Measurements from ENCODE around the gene AOPEP. TPM values are rescaled to one million over a fixed set of nuclear protein-coding genes. Genes with fewer than 3 reads are reported as not detected.

Gene AOPEP
- total and polyA plus RNA-seq, 2 donors (not counting 3 experiments of a cell fraction or from before 2014, with no cell fraction given): 20.2 to 41.6 TPM

DNA sequence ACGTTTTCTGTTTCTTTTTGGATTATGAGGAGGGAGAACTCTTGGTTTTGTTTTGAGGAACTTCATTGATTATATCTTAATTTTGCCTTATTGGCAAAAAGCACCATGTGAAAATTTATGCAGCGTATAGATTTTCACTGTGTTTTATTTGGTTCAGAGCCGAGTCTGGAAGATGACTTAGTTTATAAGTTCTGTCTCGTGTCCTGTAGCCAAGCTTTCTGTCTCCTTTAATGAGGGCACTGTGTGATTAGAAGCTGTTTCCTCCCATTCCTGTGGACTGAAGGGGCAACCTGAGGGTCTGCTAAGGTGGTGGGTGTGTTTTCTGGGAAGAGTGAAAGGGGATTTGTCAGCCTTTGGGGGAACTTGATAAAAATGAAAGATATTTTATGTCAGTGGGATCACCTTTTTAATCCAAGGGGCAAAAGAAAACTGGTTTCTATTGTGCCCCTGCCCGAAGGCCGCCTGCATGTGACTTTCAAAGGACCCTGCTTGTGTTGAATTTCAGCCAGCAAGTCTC is 328.9 kb downstream of the AOPEP start:
- Histone ChIP-seq H3K9ac (replicated peaks; ENCODE audit: extremely low read depth, insufficient read depth, low read length) (peak overlapping the region; percentile 52), H3K79me2 (ENCODE audit: control insufficient read depth, insufficient read depth, low read length) (peaks cover 27% of the 10 kb centered on the region), H3K9me3 (replicated peaks; ENCODE audit: control insufficient read depth, insufficient read depth, low read length) (no peaks in the 10 kb centered on the region), H3K4me2 (ENCODE audit: insufficient read depth, low read length) (peak overlapping the region; percentile 28), H3K36me3 (ENCODE audit: control insufficient read depth in 2 of 2, extremely low read depth in 1 of 2, insufficient read depth in 2 of 2, low read length in 2 of 2) (peaks cover 0 to 2% of the 10 kb centered on the region in 2 experiments), H3K9me1 (replicated peaks; ENCODE audit: control insufficient read depth, extremely low read depth, insufficient read depth, low read length) (no peaks in the 10 kb centered on the region), H3K27ac (ENCODE audit: insufficient read depth, low read depth, low read length) (peak overlapping the region; percentile 72), H4K20me1 (replicated peaks; ENCODE audit: control insufficient read depth, extremely low read depth, insufficient read depth, low read length) (peaks cover 3% of the 10 kb centered on the region), H3K4me1 (ENCODE audit: control insufficient read depth, extremely low read depth, insufficient read depth, low read length) (peaks cover 18% of the 10 kb centered on the region), H3K4me3 (replicated peaks in 1 of 3; ENCODE audit: insufficient read depth in 1 of 3, low read depth in 1 of 3, low read length in 3 of 3) (no peak overlapping the region), H3K27me3 (ENCODE audit: control insufficient read depth in 2 of 2, insufficient read depth in 2 of 2, low read length in 2 of 2) (no peaks in the 10 kb centered on the region), H2AFZ (ENCODE audit: low read depth, low read length) (no peak overlapping the region)
- TSS peak; percentile 19 for BruUV-seq (replicated peaks)
- ChIA-PET POLR2A (no interaction called here), CTCF (interaction anchor here (1.1 kb wide), 1 partner anchor 72 kb away, joined by 3 read pairs; no protein-coding TSS in a partner anchor)
- dilution Hi-C loops (cut with MboI; ENCODE audit: extremely low pct_ligation_motif_present, low sequenced_read_pairs): no loop called here
- FAIRE-seq: peak; percentile 47
- TF ChIP-seq POLR2A (IDR thresholded peaks at IDR 0.05; ENCODE audit: low read depth, low read length) (no peak), POLR2AphosphoS5 (IDR thresholded peaks at IDR 0.05; ENCODE audit: insufficient read depth, low read depth, low read length) (no peak), JUN (IDR thresholded peaks at IDR 0.05; ENCODE audit: borderline replicate concordance, insufficient read depth, insufficient read length, low read depth) (no peak), MYC (IDR thresholded peaks at IDR 0.05; ENCODE audit: low read depth, low read length) (no peak), FOS (IDR thresholded peaks at IDR 0.05; ENCODE audit: borderline replicate concordance, insufficient read depth, low read length) (no peak), GATA2 (IDR thresholded peaks at IDR 0.05; ENCODE audit: insufficient read depth, insufficient read length, low read depth, low read length) (no peak), EZH2 (IDR thresholded peaks at IDR 0.05; ENCODE audit: borderline replicate concordance, low read depth, low read length, severe bottlenecking) (no peak)
- TF ChIP-seq, protein P1, sequence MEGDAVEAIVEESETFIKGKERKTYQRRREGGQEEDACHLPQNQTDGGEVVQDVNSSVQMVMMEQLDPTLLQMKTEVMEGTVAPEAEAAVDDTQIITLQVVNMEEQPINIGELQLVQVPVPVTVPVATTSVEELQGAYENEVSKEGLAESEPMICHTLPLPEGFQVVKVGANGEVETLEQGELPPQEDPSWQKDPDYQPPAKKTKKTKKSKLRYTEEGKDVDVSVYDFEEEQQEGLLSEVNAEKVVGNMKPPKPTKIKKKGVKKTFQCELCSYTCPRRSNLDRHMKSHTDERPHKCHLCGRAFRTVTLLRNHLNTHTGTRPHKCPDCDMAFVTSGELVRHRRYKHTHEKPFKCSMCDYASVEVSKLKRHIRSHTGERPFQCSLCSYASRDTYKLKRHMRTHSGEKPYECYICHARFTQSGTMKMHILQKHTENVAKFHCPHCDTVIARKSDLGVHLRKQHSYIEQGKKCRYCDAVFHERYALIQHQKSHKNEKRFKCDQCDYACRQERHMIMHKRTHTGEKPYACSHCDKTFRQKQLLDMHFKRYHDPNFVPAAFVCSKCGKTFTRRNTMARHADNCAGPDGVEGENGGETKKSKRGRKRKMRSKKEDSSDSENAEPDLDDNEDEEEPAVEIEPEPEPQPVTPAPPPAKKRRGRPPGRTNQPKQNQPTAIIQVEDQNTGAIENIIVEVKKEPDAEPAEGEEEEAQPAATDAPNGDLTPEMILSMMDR (IDR thresholded peaks at IDR 0.05; ENCODE audit: extremely low read depth in 1 of 2, insufficient read depth in 1 of 2, low read depth in 1 of 2, low read length in 2 of 2): no peak
- TF ChIP-seq, protein P2, sequence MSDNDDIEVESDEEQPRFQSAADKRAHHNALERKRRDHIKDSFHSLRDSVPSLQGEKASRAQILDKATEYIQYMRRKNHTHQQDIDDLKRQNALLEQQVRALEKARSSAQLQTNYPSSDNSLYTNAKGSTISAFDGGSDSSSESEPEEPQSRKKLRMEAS (IDR thresholded peaks at IDR 0.05; ENCODE audit: insufficient read depth, insufficient read length): no peak
- intact Hi-C loops (cut with micrococcal nuclease): no loop called here
- DNase-seq (ENCODE audit: low read depth, low spot score): peak; percentile 75

All from endothelial cell of umbilical vein (primary cell).